Lower leg skin (tissue), 4 donors: ENCODE results near the gene ABHD8. TPM values are rescaled to one million over a fixed set of nuclear protein-coding genes. Genes with fewer than 3 reads are reported as not detected.

Experiments used
- DNase-seq, 2 donors: peaks; one replicate each; pipeline ENCODE4 v3.0.0-alpha.2; 2019; ENCODE audit warnings: low spot score in 2 of 2
- H3K4me3 ChIP-seq: fragments of 200-600 bp; sonication (generic); 2 replicates; pipeline ENCODE4 v1.5.1; 2017; ENCODE audit warnings: mild to moderate bottlenecking, low read depth; ENCODE audit not compliant: poor library complexity, severe bottlenecking
- CTCF ChIP-seq, 3 donors: fragments of 450-650 bp; IDR thresholded peaks; one replicate each; pipeline ENCODE4 v1.5.1; 2016; ENCODE audit warnings: antibody characterized with exemption in 3 of 3, mild to moderate bottlenecking in 3 of 3, moderate library complexity in 2 of 3
- POLR2A ChIP-seq, 2 donors: fragments of 450-650 bp; IDR thresholded peaks; one replicate each; pipeline ENCODE4 v1.6.1; 2016 to 2017; ENCODE audit warnings: antibody characterized with exemption in 2 of 2, mild to moderate bottlenecking in 1 of 2, moderate library complexity in 1 of 2
- WGBS, 2 donors: methylation state at CpG; one replicate each; pipeline ENCODE4 v1.1.5; 2018; 5-methylcytosine and 5-hydroxymethylcytosine counted together
- intact Hi-C: fragments of 100-400 bp; cut with DNase I; formaldehyde crosslinking; loops from one replicate; pipeline ENCODE4 v1.15.0; 2023; ENCODE audit warnings: low total_unique reads
- total RNA-seq, 4 donors: library from RNA; depleted of rRNA; stranded (reverse); fragments of >200 nt; gene quantifications; one replicate each; pipeline ENCODE4 v1.1.0, GENCODE V29; 2016

ABHD8 gene
- total RNA-seq, 4 donors from 2014 or later, result 20.2 to 34.9 (median 27.7) TPM

- no peak for DNase-seq
- TF ChIP-seq POLR2A (IDR thresholded peaks at IDR 0.05) (no peak), CTCF (IDR thresholded peaks at IDR 0.05) (no peak)
- 71 to 74% methylated on average over 7 of the region's 7 CpGs for WGBS, 2 donors
- intact Hi-C loops, result no loop called here
- no peak overlapping the region for H3K4me3 ChIP-seq
These were observed 37.2 kb downstream of the ABHD8 start for GRCh38 chr19:17266026-17266425.

GRCh38 chr19:17264641-17264979 is 38.6 kb downstream of the ABHD8 start, which contains the start of gene USHBP1:
Gene USHBP1 (minus strand): TSS chr19:17264745. CDS start chr19:17264299, 446 bp downstream.
- intact Hi-C loops, result no loop called here
- TF ChIP-seq POLR2A (IDR thresholded peaks at IDR 0.05) (no peak), CTCF (IDR thresholded peaks at IDR 0.05) (no peak)
- no peak within 1 kb of the TSS for H3K4me3 ChIP-seq
- 30 to 43% methylated on average over 5 of the region's 5 CpGs for WGBS, 2 donors
- DNase-seq, result no peak

- DNase-seq, result no peak
- no peak for TF ChIP-seq POLR2A (IDR thresholded peaks at IDR 0.05)
- TF ChIP-seq CTCF (IDR thresholded peaks at IDR 0.05), result no peak
- intact Hi-C loops, result no loop called here
- H3K4me3 ChIP-seq, result no peak overlapping the region
- WGBS, 2 donors, result 76 to 82% methylated on average over 22 to 23 of the region's 23 CpGs
These were observed 39.2 kb downstream of the ABHD8 start for GRCh38 chr19:17263712-17264640.

GRCh38 chr19:17262557-17262956 is 40.7 kb downstream of the ABHD8 start:
- 66 to 69% methylated on average over 13 to 16 of the region's 16 CpGs for WGBS, 2 donors
- H3K4me3 ChIP-seq, result no peak overlapping the region
- intact Hi-C loops, result no loop called here
- DNase-seq, result no peak
- no peak for TF ChIP-seq CTCF (IDR thresholded peaks at IDR 0.05)
- no peak for TF ChIP-seq POLR2A (IDR thresholded peaks at IDR 0.05)

GRCh38 chr19:17260842-17261325 is 42.3 kb downstream of the ABHD8 start:
- intact Hi-C loops, result no loop called here
- no peak overlapping the region for H3K4me3 ChIP-seq
- TF ChIP-seq CTCF (IDR thresholded peaks at IDR 0.05) (peak in 1 of 3 donors; percentile 86), POLR2A (IDR thresholded peaks at IDR 0.05) (no peak)
- WGBS, 2 donors, result 15 to 20% methylated on average over 15 of the region's 15 CpGs
- peak; percentile 67 to 96 for DNase-seq
